Effector CD4-positive, alpha-beta T cell (primary cell): ENCODE results near the gene DMAC2L.
A peak's percentile ranks its signal among the peaks of the same experiment; 100 is the strongest.
"Not testable (repeated sequence)": the region's sequence is repeated elsewhere in the genome, so short reads cannot be mapped to it uniquely, and the experiment has no call there.

ENCODE experiments used
- DNase-seq: peaks from one replicate; pipeline ENCODE4 v3.0.0-alpha.2; 2020
- total RNA-seq: gene quantifications from one replicate; lab custom pipeline; 2026; lab: John Stamatoyannopoulos, UW

DMAC2L gene, protein sequence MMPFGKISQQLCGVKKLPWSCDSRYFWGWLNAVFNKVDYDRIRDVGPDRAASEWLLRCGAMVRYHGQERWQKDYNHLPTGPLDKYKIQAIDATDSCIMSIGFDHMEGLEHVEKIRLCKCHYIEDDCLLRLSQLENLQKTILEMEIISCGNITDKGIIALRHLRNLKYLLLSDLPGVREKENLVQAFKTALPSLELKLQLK
- 10.7 reads per million, percentile 33 among the genes with 10 or more reads in this experiment for total RNA-seq

DNA sequence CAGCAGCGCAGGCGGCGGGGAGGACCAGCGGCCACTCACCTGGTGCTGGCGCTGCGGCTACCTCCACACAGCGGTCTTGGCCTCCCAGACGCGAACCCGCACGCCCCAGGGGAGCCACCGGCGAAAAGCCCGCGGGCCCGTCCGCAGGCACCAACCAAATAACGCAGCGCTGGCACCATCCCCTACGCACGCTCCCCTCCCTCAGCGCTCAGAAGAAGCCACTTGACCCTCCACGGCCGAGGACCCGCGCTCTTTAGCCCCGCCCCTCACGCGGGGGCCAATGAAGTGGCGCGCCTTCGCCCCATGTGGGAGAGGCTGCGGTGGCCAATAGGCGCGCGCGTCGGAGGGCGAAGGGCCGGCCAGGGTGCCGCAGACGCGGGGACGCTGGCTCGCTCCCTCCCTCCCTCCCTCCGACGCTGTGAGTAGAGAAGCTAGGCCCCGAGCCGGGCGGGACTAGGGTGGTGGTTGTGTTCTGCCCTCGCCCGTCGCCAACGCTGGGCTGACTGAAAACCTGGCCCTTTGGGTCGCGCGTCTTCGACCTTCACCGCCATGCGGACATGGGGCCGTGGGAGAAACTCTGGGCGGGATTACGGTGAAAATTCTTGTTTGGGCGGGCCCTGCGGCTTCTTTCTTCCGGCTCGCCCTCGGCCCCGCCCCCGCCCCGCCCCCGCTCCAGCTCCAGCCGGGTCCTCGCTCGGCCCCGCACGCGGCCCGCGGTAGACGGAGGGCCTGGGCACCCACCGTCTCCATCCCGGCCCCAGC is at the start of gene DMAC2L, which contains the start of gene L2HGDH:
Gene DMAC2L, plus strand, starts transcription at position 353 of the 762 bp plus-strand sequence. CDS start 9,164 bp downstream, outside the sequence.
Gene L2HGDH, minus strand, starts transcription at position 258 of the 762 bp plus-strand sequence. Its CDS starts 79 bp downstream, at position 179.
- DNase-seq, result peak; percentile 81

DNA sequence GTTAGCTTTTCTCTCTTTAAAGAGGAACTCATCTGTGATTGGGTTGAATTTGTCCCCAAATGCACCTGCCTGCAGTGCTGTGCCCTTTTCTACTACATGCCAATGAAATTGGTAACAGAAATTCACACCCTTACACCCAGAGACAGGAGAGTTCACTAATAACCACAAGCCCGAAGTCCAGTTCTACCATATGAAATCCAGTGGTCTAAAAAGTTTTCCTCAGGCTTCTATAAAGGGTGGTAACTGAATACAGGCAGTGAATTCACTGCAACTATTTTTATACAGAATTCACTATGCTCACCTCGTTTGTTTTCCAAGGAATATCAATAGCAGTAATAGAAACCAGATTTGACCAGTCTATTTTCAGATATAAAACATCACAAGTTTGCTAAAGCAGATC is 49.3 kb upstream of the DMAC2L start:
- DNase-seq, result no peak

DNA sequence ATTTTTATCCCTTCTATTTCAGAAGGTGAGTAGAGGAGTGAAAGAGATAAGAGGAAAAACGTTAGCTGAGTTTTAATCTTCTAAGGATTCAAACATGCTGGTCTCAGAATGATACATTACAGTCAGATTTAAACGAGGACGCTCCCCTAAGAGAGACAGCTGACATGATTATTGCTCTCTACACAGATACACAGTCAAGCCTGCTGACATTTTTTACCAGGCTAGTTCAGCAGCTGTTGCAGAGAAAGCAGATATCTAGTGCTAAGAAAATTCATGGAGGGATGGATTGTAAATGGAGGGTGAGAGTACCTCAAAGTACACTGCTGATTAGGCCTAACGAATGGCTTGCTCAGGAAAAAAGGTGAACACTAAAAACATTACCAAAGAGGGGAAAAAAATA is 48.8 kb upstream of the DMAC2L start:
- DNase-seq, result no peak

DNA sequence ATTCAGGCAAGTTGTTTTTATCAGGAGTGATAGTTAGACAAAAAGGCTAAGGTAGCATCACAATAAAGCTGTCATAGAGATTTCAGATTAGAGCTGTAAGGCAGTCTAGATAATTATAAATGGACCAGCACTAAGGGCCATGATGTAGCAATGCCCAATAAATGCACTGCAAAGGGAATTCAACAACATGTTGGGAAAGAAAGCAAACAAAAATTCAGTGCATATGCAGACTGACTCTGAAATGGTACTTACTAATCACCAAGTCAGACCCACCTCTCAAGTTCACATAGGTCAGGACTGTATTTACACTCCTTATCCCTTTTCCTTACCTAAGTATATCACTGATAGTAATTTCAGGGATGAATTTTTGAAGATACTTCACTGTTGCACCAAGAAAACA is 47.1 kb upstream of the DMAC2L start:
- no peak for DNase-seq

DNA sequence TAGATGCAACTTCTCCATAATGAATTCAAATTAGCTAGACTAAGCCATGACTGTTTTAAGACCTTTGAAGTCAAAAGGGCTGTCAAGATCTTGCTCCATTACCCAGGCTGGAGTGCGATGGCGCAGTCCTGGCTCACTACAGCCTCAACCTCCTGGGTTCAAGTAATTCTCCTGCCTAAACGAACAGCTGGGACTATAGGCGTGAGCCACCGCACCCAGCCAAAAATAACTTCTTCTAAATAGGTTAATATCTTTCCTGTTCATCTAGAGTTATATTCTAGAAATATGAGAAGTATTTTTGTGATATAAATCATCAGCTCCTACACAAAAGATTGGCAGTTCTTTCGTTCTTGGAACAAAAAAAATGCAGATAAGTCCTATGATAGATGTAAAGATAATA is 41.2 kb upstream of the DMAC2L start:
- DNase-seq, result no peak

DNA sequence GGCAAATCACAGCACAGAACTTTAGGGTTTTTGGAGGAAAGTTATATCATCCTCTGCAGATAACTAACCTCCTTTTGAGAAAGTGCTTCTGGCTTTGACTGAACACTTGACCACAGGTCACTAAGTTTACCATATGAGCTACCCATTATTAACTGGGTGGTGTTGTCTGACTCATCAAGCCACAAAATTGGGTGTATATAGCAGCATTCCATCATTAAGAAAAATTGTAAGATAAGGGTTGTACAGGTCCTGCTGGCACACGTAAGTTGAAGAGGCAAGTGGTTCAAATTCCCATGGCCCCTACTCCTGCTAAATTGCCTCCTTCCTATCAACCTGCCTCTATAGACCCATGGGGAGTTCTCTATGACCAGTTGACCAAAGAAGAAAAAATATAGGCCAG is 39.6 kb upstream of the DMAC2L start:
- DNase-seq, result no peak

DNA sequence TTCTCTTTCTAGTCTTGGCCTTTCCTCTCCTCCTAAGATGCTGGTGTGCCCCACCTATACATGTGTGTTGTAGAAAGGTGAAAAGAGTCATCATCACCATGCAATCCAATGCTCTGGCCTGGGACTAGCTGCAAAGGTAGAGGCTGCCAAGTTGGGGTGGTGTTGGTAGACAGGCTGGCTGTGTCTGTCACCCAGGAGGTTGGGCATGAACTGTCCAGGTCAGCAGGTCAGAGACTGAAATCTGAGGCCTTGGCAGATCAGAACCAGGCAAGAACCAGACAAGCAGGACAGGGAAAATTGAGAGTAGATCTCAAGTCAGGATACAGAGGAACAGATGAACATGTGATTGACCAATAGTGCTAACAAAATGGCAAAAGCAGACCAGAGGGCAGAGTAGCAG is 26.3 kb upstream of the DMAC2L start:
- DNase-seq, result no peak

DNA sequence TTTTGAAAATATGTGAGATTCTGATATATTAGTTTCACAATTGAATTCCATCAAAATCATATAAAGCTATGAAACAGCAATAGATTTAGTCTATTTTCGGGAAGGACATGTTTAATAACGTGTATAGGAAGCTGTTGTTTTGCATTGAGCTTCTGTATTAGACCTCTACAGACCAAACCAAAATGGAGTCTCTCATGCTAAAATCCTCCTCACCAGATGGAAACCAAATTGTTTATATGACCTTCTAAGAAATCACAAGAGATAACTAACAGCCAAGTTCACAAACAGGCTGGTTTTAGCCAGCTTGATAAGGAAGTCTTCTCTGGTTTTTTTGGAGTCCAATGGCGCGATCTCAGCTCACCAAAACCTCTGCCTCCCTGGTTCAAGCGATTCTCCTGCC is 24.0 kb upstream of the DMAC2L start:
- no peak for DNase-seq

DNA sequence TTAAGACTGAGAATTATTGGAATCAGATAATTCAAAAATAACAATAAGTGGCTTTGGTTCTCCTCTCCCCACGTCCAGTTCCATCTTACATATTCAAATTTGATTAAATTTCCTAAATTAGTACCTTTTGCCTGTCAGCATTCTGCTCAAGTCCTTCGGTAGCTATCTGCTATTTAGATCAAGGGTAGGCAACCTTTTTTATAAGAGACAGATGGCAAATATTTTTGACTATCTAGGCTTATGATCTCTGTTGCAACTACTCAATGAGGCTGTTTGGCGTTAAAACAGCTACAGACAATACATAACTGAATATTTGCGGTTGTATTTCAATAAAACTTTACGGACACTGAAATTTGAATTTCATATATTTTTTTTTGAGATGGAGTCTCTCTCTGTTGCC is 21.8 kb upstream of the DMAC2L start:
- DNase-seq, result no peak

DNA sequence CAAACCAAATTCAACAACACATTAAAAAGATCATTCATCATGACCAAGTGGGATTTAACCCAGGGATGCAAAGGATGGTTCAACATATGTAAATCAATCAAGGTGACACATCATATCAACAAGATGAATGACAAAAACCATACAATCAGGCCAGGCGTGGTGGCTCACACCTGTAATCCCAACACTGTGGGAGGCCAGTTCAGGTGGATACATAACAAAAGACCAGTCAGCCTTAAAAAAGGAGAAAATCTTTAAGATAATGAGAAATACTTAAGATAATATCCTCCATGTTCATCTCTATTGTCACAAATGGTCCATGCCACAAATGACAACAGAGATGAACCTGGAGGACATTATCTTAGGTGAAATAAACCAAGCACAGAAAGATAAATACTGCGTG is 12.5 kb upstream of the DMAC2L start:
- DNase-seq, result no peak

DNA sequence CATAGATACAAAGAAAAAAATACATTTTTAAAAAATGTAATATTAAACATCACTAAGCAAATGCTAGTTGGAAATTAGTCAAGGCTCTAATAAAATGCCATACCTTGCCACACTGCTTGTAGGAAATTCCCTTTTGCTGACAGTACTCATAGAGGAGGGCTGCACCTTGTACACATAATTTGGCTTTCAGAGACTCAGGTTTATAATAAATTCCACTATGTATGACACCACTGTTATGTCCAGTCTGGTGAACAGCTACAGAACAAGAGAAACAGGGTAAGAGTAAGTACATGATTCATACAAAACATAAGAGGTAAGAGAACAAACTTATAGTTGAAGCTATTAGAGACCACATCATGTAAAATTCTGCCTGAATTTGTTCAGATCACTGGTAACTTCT is 10.2 kb upstream of the DMAC2L start:
- no peak for DNase-seq

DNA sequence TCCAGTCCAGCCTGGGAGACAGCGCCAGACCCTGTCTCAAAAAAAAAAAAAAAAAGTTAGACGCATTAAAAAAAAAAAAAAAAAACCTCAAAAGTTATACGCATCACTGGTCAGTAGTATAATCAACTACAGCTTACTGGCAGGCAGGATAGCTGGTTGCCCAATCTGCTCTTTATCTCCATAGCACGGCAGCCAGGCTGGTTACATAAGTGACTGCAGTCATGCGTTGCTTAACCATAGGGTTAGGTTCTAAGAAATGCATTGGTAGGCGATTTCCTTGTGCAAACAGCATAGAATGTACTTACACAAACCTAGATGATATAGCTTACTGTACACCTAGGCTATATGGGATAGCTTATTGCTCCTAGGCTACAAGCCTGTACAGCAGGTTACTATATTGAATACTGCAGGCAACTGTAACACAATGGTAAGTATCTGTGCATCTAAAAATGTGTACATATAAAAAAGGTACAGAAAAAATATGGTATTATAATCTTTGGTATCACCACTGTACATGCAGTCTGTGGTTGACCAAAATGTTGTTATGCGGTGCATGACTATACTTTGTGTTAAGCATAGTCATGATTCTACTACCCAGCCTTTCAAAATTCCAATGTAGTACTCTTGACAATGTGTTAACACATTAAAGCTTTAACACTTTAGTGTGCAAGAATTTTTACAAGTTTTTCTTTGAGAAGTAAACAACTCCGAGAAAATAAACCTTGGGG is 8.2 kb upstream of the DMAC2L start:
- no peak for DNase-seq

DNA sequence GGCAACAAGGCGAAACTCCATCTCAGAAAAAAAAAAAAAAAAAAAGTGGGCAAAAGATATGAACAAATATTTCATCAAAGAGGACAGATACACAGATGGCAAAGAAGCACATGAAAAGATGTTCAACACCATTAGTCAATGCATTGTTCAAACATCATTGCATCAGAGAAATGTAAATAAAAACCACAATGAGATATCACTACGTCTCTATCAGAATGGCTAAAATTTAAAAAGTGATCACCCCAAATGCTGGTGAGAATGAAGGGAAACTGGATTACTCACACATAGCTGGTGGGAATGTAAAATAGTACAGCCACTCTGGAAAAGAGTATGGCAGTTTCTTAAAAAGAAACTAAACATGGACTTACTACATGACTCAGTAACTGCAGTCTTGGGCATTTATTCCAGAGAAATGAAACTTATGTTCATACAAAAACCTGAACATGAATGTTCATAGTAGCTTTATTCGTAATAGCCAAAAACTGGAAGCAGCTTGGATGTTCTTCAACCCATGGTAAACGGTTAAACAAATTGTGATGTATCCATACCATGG is 3.7 kb upstream of the DMAC2L start:
- DNase-seq, result no peak

DNA sequence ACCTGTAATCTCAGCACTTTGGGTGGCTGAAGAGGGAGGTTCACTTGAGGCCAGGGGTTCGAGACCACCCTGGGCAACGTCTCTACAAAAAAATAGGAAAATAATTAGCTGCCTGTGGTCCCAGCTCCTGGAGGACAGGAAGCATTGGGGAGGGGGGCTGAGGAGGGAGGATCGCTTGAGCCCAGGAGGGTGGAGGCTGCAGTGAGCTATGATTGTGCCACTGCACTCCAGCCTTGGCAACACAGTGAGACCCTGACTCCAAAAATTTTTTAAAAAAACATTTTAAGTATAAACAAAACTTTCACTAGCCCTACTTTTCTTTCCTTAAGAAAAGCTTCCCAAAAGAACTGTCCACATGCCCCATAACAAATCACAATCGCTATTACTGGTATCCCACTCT is 1.7 kb upstream of the DMAC2L start:
- no peak for DNase-seq

DNA sequence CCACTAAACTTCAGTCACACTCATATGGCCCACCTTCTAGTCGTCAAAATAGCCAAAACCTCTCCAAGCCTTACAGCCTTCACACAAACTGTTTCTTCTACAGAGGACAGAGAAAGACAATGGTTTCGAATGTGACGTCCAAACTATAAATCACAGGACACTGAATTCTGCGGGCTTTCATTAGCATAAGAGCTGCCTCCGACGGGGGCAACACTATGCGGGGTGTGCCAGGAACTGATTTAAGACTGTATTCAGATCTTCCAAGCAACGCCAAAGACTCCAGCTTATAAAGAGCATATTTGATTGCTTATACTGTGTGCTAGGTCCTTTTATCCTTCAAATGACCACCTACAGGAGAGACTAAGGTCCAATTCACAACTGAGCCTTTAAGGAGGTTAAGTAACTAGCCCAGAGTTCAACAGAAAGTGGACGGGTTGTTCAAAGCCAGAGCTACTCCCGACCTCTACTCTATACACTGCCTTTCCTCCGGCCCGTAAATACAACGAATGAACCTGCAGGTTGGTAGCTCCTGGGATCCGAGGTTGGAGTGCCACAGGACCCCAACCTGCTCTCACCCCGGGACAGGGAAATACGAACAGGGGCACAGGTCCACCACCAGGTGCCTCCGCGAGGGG is 670 bp upstream of the DMAC2L start:
- DNase-seq, result no peak

DNA sequence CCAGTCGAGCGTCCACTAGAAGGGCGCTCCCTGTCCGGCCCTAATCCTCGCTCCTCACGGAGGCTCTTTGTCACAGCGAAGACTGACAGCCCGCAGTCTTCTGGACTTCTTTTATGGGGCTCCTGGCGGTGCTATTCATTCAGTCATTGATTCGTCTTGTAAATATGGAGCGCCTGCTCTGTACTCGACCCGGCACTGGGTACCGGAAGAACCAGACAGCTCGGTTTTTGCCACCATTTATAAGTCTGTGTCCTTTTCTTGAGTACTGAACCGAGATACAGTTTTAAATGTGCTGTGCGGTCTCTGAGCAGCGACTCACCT is 570 bp downstream of the DMAC2L start:
- DNase-seq, result peak; percentile 46

DNA sequence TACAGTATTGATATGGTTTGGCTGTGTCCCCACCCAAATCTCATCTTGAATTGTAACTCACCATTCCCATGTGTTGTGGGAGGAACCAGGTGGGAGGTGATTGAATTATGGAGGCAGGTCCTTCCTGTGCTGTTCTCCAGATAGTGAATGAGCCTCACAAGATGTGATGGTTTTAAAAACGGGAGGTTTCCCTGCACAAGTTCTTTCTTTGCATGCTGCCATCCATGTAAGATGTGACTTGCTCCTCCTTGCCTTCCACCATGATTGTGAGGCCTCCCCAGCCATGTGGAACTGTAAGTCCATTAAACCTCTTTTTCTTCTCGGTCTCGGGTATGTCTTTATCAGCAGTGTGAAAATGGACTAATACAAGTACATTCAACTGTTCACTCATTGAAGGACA is 2.0 kb downstream of the DMAC2L start:
- DNase-seq, result not testable (repeated sequence)

DNA sequence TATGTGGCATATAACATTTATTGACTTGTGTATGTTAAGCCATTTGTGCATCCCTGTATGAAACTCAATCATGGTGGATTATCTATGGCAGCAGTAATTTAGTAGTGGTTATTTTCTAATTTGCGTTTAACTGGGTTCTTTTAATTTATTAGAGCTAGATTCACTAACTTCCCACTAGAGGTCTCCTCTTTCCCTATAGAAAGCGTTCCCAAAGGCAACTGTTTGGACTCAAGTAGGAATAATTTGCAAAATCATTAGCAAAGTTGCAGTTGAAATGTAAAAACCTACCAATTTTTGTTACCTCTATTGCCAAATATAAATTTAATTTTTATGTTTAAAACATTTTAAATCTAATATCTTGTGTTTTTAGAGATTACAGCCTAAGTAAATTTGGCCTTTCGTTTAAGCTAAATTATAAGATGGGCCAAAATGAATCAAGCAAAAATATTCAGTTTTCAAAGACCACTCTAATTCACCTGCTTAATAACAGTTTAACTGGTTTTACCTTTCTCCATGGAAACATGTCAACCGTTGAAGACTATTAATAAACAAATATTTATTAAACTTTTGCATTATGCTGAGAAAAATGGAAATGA is 6.0 kb downstream of the DMAC2L start:
- no peak for DNase-seq

DNA sequence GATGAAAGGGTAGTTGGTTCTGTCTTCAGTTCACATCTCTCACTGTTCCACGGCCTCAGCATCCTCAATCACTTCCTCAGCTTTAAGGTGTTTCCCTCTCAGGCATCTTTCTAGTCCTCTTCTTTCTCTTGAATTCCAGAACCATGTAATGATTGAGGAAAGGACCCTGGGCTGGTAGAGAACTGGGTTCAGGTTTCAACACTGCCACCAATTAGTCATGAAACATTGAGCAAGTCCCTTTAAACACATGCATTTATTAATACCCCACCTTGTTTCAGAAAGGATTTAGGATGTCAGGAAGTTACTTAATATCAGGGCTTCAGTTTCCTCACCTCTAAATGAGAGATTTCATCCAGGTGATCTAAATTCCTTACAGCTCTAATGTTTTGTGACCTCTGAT is 7.2 kb downstream of the DMAC2L start:
- DNase-seq, result no peak

DNA sequence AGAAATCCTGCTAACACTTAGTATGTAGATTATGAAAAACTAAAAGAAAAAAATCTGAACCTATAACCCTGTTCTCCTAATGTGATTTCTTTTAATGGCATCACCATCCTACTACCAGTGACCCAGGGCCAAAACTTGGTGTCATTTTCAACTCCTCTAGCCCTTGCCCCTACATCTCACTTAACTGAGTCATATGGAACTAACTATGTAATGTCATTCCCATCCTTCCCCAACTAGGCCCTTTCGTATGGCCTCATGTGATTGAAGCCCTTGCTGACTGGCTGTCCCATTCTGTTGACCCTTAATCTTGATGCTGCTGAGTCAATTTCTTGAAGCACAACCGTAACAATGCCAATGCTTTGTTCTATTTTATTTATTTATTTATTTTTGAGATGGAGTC is 7.6 kb downstream of the DMAC2L start:
- DNase-seq, result no peak

DNA sequence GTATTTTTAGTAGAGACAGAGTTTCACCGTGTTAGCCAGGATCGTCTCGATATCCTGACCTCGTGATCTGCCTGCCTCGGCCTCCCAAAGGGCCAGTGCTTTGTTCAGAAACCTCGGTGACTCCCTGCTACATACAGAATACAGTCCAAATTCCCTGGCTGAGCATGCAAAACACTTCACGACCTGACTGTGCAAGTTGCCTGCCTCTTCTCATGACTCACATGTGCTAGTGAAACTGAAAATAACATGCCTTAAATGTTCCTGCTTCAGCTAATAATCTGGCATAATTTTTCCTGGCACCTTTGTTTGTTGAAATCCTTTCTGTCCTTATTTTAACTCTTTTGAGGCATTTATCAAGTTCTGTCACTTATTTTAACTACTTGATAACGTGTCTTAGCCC is 8.2 kb downstream of the DMAC2L start:
- no peak for DNase-seq

DNA sequence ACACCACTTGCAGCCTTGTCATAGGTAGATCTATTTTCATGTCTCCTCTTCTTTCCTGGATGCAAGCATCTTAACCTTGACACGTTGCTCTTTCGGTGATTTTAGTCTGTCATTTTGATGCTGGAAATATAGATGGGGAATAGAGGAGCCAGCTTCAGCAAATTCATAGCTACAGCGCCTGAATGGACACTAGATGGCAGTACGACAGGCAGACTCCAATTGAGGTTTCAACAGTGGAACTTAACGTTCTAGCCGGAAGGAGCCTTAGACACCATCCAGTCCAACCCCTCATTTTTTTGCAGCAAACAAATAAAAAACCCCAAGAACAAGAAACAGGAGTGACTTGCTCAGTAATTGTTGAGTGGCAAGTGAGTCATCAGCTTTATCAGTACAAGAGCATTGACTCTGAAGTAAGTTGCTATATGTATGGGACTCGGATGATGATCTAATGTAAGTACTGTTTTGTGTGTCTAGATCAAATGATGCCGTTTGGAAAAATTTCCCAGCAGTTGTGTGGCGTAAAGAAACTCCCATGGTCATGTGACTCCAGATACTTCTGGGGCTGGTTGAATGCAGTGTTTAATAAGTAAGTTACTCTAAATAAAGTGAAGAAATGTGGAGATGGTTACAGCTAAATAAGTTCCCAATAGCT is 9.0 kb downstream of the DMAC2L start:
- peak; percentile 59 for DNase-seq
